Mesendoderm (in vitro differentiated cells): ENCODE results near the gene ACAD11.

Experiments used
- DNase-seq: peaks from one replicate; pipeline ENCODE4 v3.0.0; 2013
- H2AK5ac ChIP-seq: 2 replicates; pipeline ENCODE4 v1.6.1; 2013; ENCODE audit warnings: low read length, inconsistent platforms
- H2BK120ac ChIP-seq: 2 replicates; pipeline ENCODE4 v1.6.1; 2013; ENCODE audit warnings: low read depth, mild to moderate bottlenecking, low read length, moderate library complexity, mixed read lengths
- H2BK15ac ChIP-seq: replicated peaks from 2 replicates; pipeline ENCODE4 v1.6.1; 2013; ENCODE audit warnings: low read depth, mild to moderate bottlenecking, moderate library complexity
- H2BK5ac ChIP-seq: 2 replicates; pipeline ENCODE4 v1.6.1; 2013; ENCODE audit warnings: low read length, inconsistent platforms
- H3K18ac ChIP-seq: 2 replicates; pipeline ENCODE4 v1.6.1; 2013; ENCODE audit warnings: mild to moderate bottlenecking, low read length, mixed read lengths
- H3K23ac ChIP-seq: one replicate; pipeline ENCODE4 v1.6.1; 2013; ENCODE audit warnings: low read length
- H3K27ac ChIP-seq: 2 replicates; pipeline ENCODE4 v1.5.1; 2013; ENCODE audit warnings: low read depth, mild to moderate bottlenecking, inconsistent platforms, low read length, moderate library complexity
- H3K27me3 ChIP-seq: 2 replicates; pipeline ENCODE4 v1.6.1; 2013; ENCODE audit warnings: low read length, control low read depth, mild to moderate bottlenecking, inconsistent platforms; ENCODE audit not compliant: insufficient read depth, poor library complexity
- H3K36me3 ChIP-seq: 2 replicates; pipeline ENCODE4 v1.6.1; 2013; ENCODE audit warnings: low read length, inconsistent platforms; ENCODE audit not compliant: control insufficient read depth, insufficient read depth
- H3K4ac ChIP-seq: one replicate; pipeline ENCODE4 v1.6.1; 2013; ENCODE audit warnings: low read depth, mild to moderate bottlenecking, low read length, moderate library complexity
- H3K4me1 ChIP-seq: 2 replicates; pipeline ENCODE4 v1.6.1; 2013; ENCODE audit warnings: low read depth, low read length, inconsistent platforms; ENCODE audit not compliant: control insufficient read depth
- H3K4me2 ChIP-seq: 2 replicates; pipeline ENCODE4 v1.6.1; 2013; ENCODE audit warnings: low read length
- H3K4me3 ChIP-seq: 2 replicates; pipeline ENCODE4 v1.5.1; 2013; ENCODE audit warnings: mild to moderate bottlenecking, low read length
- H3K56ac ChIP-seq: one replicate; pipeline ENCODE4 v1.6.1; 2013; ENCODE audit warnings: low read length
- H3K79me1 ChIP-seq: 2 replicates; pipeline ENCODE4 v1.6.1; 2013; ENCODE audit warnings: low read length, inconsistent platforms
- H3K79me2 ChIP-seq: 2 replicates; pipeline ENCODE4 v1.6.1; 2013; ENCODE audit warnings: mild to moderate bottlenecking, low read length; ENCODE audit not compliant: control insufficient read depth, insufficient read depth
- H3K9ac ChIP-seq: 2 replicates; pipeline ENCODE4 v1.6.1; 2013; ENCODE audit warnings: low read length, inconsistent platforms
- H4K5ac ChIP-seq: one replicate; pipeline ENCODE4 v1.6.1; 2013; ENCODE audit warnings: low read length
- H4K8ac ChIP-seq: one replicate; pipeline ENCODE4 v1.6.1; 2013; ENCODE audit warnings: low read depth, mild to moderate bottlenecking, control low read depth, low read length, moderate library complexity
- WGBS: extraction: QIAGEN DNeasy Blood & Tissue Kit; methylation state at CpG from one replicate; pipeline ENCODE4 v1.1.7; 2013; ENCODE audit warnings: low lambda C conversion rate, missing lambda C conversion rate; ENCODE audit not compliant: insufficient coverage; ENCODE audit errors: extremely low coverage; 5-methylcytosine and 5-hydroxymethylcytosine counted together

Gene ACAD11

DNA sequence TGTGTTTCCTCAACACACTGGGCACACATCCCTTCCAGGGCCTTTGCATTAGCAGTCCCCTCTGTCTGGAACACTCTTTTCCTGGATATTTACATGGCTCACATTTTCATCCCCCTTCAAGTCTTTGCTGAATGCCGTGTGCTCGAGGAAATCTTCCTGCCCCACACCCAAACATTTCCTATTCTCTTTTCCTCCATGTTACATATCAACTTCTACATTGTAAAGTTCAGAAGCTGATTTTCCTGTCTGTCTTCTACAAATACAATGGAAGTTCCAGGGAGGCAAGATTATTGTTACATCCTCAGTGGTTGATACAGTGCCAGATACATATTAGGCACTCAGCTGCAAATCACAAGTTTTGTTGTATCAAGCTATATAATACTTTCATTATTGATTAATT is 4.1 kb downstream of the ACAD11 start:
- no peak overlapping the region for H2BK120ac ChIP-seq
- no peaks in the 10 kb centered on the region for H3K36me3 ChIP-seq
- H2BK15ac ChIP-seq: no peak overlapping the region
- no CpG with 5 or more reads among the region's 2 CpGs for WGBS
- no peak overlapping the region for H3K4me2 ChIP-seq
- no peak overlapping the region for H3K18ac ChIP-seq
- no peak overlapping the region for H3K9ac ChIP-seq
- H3K4me3 ChIP-seq: no peak overlapping the region
- no peak overlapping the region for H3K4ac ChIP-seq
- H3K23ac ChIP-seq: no peak overlapping the region
- no peak overlapping the region for H4K5ac ChIP-seq
- H2BK5ac ChIP-seq: no peak overlapping the region
- H3K79me1 ChIP-seq: no peaks in the 10 kb centered on the region
- no peaks in the 10 kb centered on the region for H3K4me1 ChIP-seq
- no peaks in the 10 kb centered on the region for H3K79me2 ChIP-seq
- no peak overlapping the region for H2AK5ac ChIP-seq
- no peak for DNase-seq
- no peak overlapping the region for H4K8ac ChIP-seq
- H3K27ac ChIP-seq: no peak overlapping the region
- H3K56ac ChIP-seq: no peak overlapping the region
- no peaks in the 10 kb centered on the region for H3K27me3 ChIP-seq

DNA sequence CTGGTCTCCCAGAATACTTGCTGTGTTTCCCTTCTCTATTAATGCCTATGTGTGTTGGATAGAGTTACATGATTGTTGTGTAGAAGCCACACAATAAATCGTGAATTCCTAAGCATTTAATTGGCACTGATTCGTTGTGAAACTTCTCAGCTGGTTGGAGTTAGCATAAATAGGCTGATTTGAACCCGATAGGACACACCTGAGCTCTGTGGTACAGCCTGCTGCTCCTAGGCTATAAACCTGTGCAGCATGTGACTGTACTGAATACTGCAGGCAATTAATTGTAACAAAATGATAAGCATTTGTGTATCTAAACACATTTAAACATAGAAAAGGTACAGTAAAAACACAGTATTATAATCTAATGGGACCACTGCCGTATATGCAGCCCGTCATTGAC is 4.9 kb downstream of the ACAD11 start:
- Histone ChIP-seq H3K4me1 (no peaks in the 10 kb centered on the region), H2BK15ac (no peak overlapping the region), H4K8ac (no peak overlapping the region), H3K4ac (no peak overlapping the region), H2BK5ac (no peak overlapping the region), H3K23ac (no peak overlapping the region), H3K4me2 (no peak overlapping the region), H3K18ac (no peak overlapping the region), H3K36me3 (no peaks in the 10 kb centered on the region), H4K5ac (no peak overlapping the region), H3K27me3 (no peaks in the 10 kb centered on the region), H3K79me1 (no peaks in the 10 kb centered on the region), H3K9ac (no peak overlapping the region), H3K56ac (no peak overlapping the region), H2AK5ac (no peak overlapping the region), H3K27ac (no peak overlapping the region), H3K79me2 (no peaks in the 10 kb centered on the region), H3K4me3 (no peak overlapping the region), H2BK120ac (no peak overlapping the region)
- WGBS: no CpG with 5 or more reads among the region's 5 CpGs
- no peak for DNase-seq

DNA sequence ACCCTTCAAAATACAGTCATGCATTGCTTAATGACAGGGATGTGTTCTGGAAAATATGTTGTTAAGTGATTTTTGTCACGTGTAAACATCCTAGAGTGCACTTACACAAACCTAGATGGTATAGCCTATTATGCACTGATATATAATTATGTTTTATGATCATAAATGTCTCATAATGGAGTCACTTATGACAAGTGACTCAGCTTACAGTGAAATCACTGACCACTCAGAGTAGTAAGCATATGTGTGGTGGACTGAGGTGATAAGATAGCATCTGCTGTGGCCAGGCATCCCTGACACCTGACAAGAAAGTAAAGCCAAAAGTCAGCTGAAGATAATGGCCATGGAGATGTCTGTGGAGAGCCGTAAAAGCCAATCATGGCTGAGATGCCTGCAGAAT is 5.4 kb downstream of the ACAD11 start:
- H3K4ac ChIP-seq: no peak overlapping the region
- no peak overlapping the region for H2BK15ac ChIP-seq
- peak; percentile 32 for DNase-seq
- no peak overlapping the region for H3K56ac ChIP-seq
- H3K4me2 ChIP-seq: no peak overlapping the region
- no peak overlapping the region for H3K9ac ChIP-seq
- H4K5ac ChIP-seq: no peak overlapping the region
- H3K79me2 ChIP-seq: no peaks in the 10 kb centered on the region
- no peak overlapping the region for H2BK120ac ChIP-seq
- no peaks in the 10 kb centered on the region for H3K36me3 ChIP-seq
- no peak overlapping the region for H3K27ac ChIP-seq
- H3K4me1 ChIP-seq: no peaks in the 10 kb centered on the region
- no peak overlapping the region for H3K18ac ChIP-seq
- no CpG with 5 or more reads among the region's 2 CpGs for WGBS
- no peak overlapping the region for H2AK5ac ChIP-seq
- no peaks in the 10 kb centered on the region for H3K27me3 ChIP-seq
- H3K23ac ChIP-seq: no peak overlapping the region
- H3K79me1 ChIP-seq: no peaks in the 10 kb centered on the region
- H2BK5ac ChIP-seq: no peak overlapping the region
- no peak overlapping the region for H3K4me3 ChIP-seq
- H4K8ac ChIP-seq: no peak overlapping the region

DNA sequence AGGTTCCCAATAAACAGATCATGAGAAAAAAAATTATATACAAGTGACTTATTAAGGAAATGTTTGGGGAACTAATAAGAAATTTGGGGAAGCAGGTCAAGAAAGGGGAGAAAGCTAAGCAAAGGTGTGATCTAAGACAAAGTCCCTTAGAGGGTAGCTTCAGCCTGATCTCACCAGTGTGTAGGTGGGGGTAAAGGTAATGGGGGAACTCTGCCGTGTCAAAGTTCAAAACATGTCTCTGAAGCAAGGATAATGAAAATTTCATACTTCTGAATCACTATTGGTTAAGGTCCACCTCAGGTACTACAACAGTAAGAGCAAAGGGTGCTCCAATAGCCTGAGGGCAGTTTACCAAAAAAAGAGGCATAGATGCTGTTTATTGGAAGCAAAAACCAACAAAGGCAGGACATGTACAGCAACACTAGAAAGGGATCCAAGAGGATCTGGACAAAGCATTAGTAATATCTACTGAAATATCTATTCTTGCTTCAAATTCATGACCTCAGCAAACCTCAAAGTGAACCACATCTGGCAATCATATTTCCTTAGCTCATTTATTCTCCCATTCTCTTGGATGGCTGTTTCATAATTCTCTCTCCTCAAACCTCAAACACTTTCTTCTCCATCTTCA is 6.9 kb downstream of the ACAD11 start:
- H3K4me3 ChIP-seq: no peak overlapping the region
- H3K4me2 ChIP-seq: no peak overlapping the region
- no peak overlapping the region for H2BK120ac ChIP-seq
- H2BK15ac ChIP-seq: no peak overlapping the region
- no peak overlapping the region for H3K18ac ChIP-seq
- H3K4me1 ChIP-seq: no peaks in the 10 kb centered on the region
- no peaks in the 10 kb centered on the region for H3K79me2 ChIP-seq
- no peak overlapping the region for H2BK5ac ChIP-seq
- H4K5ac ChIP-seq: no peak overlapping the region
- no peak overlapping the region for H3K4ac ChIP-seq
- no peaks in the 10 kb centered on the region for H3K79me1 ChIP-seq
- no peak overlapping the region for H3K56ac ChIP-seq
- no CpG with 5 or more reads among the region's 1 CpG for WGBS
- H4K8ac ChIP-seq: no peak overlapping the region
- no peak overlapping the region for H3K27ac ChIP-seq
- H3K9ac ChIP-seq: no peak overlapping the region
- H3K36me3 ChIP-seq: no peaks in the 10 kb centered on the region
- H2AK5ac ChIP-seq: no peak overlapping the region
- H3K27me3 ChIP-seq: no peaks in the 10 kb centered on the region
- no peak for DNase-seq
- H3K23ac ChIP-seq: no peak overlapping the region

- no peak overlapping the region for H3K27ac ChIP-seq
- H3K79me2 ChIP-seq: no peaks in the 10 kb centered on the region
- DNase-seq: no peak
- no peak overlapping the region for H2AK5ac ChIP-seq
- no peak overlapping the region for H3K4me2 ChIP-seq
- H3K4me1 ChIP-seq: no peaks in the 10 kb centered on the region
- H2BK5ac ChIP-seq: no peak overlapping the region
- H3K23ac ChIP-seq: no peak overlapping the region
- H3K9ac ChIP-seq: no peak overlapping the region
- no peaks in the 10 kb centered on the region for H3K36me3 ChIP-seq
- WGBS: no CpG with 5 or more reads among the region's 1 CpG
- H4K8ac ChIP-seq: no peak overlapping the region
- H4K5ac ChIP-seq: no peak overlapping the region
- no peaks in the 10 kb centered on the region for H3K27me3 ChIP-seq
- H3K4ac ChIP-seq: no peak overlapping the region
- no peaks in the 10 kb centered on the region for H3K79me1 ChIP-seq
- H3K4me3 ChIP-seq: no peak overlapping the region
- H2BK120ac ChIP-seq: no peak overlapping the region
- H2BK15ac ChIP-seq: no peak overlapping the region
- H3K18ac ChIP-seq: no peak overlapping the region
- H3K56ac ChIP-seq: no peak overlapping the region
Measured at GRCh38 chr3:132650153-132650552, 9.5 kb downstream of the ACAD11 start.

- H4K8ac ChIP-seq: no peak overlapping the region
- no peak overlapping the region for H2AK5ac ChIP-seq
- no peak overlapping the region for H3K4me3 ChIP-seq
- H4K5ac ChIP-seq: no peak overlapping the region
- no peaks in the 10 kb centered on the region for H3K4me1 ChIP-seq
- no peaks in the 10 kb centered on the region for H3K79me1 ChIP-seq
- no CpG with 5 or more reads among the region's 1 CpG for WGBS
- no peak overlapping the region for H3K9ac ChIP-seq
- H3K27me3 ChIP-seq: no peaks in the 10 kb centered on the region
- DNase-seq: peak; percentile 84
- no peaks in the 10 kb centered on the region for H3K79me2 ChIP-seq
- no peak overlapping the region for H3K23ac ChIP-seq
- H2BK120ac ChIP-seq: no peak overlapping the region
- no peaks in the 10 kb centered on the region for H3K36me3 ChIP-seq
- no peak overlapping the region for H3K56ac ChIP-seq
- H3K27ac ChIP-seq: no peak overlapping the region
- no peak overlapping the region for H3K18ac ChIP-seq
- no peak overlapping the region for H2BK5ac ChIP-seq
- H3K4ac ChIP-seq: no peak overlapping the region
- no peak overlapping the region for H3K4me2 ChIP-seq
- H2BK15ac ChIP-seq: no peak overlapping the region
Measured at GRCh38 chr3:132645058-132645457, 14.6 kb downstream of the ACAD11 start.
